8988T (cell line): ENCODE measurements around the gene PALD1.
"Not testable (repeated sequence)": the region's sequence is repeated elsewhere in the genome, so short reads cannot be mapped to it uniquely, and the experiment has no call there.

ENCODE experiments used
- DNase-seq: peaks from one replicate; pipeline ENCODE4 v3.0.0; 2011

The PALD1 gene

DNA sequence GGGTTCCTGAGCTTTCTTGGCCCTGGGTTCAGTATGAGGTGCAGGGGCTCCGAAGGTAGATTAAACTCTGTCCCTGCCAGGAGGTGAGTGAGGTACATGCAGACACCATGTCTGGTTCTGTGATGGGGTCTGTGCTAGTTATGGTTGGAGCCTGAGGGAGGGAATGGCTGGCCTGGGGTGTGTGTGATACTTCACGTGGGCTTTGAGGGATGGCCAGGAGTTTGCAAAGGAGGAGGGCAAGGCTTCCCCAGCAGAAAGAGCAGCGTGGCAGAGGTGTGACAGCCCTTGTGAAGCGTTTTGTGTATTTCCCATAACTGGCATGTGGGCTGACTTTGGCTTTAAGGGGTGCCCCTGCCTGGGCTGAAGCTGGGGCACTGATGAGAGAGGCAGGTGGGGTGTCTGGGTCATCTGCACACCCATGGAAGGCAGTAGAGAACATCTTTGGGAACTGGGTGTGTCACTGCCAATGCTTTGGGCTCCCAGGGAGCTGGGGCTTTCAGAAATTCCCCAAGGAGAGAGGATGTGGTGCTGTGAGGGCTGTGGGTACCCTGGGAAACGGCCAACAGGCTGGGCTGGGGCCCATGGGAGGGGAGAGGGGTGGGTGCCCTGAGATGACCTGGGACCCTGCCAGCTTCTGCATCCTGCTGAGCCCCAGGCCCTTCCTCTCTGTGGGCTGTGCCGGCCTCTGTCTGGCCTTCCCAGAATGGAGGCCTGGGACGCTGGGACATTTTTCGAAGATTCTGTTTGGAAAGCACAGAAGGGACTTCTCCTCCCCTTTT lies 4.6 kb downstream of the PALD1 start:
- DNase-seq: no peak

DNA sequence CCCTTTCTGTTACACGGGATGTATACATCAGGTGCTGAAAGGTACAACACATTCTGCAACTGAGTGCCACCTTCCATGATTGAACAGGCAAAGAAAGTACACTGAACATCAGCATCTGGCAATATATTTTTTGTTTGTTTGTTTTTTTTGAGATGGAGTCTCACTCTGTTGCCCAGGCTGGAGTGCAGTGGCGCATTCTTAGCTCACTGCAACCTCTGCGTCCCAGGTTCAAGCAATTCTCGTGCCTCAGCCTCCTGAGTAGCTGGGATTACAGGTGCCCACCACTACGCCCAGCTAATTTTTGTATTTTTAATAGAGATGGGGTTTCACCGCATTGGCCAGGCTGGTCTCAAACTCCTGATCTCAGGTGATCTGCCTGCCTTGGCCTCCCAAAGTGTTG lies 5.3 kb downstream of the PALD1 start:
- not testable (repeated sequence) for DNase-seq

DNA sequence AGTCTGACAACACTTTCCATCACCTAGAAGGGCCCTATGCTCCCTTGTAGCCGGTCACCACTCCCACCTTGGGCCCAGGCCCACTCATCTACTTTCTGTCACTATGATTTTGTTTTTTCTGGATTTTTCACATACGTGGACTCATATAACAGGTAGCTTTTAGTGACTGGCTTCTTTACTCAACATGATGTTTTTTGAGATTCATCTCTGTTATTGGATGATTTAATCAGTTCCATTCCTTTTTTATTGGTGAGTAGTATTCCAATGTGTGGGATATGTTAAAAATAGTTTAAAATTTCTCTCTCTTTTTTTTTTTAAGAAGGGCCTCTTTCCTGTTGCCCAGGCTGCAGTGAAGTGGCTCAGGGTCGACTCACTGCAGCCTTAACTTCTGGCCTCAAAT lies 9.3 kb downstream of the PALD1 start:
- DNase-seq: no peak

DNA sequence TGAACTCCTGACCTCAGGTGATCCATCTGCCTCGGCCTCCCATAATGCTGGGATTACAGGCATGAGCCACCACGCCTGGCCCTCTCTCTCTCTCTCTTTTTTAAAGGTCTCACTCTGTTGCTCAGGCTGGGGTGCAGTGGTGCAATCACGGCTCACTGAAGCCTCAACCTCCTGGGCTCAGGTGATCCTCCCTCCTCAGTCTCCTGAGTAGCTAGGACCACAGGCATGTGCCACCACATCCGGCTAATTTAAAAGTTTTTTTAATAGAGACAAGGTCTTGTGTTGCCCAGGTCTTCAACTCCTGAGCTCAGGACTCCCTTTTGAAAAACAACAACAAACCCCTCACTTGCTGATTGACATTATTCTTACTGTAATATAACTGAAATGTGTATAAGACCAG lies 11.6 kb downstream of the PALD1 start:
- DNase-seq: no peak

DNA sequence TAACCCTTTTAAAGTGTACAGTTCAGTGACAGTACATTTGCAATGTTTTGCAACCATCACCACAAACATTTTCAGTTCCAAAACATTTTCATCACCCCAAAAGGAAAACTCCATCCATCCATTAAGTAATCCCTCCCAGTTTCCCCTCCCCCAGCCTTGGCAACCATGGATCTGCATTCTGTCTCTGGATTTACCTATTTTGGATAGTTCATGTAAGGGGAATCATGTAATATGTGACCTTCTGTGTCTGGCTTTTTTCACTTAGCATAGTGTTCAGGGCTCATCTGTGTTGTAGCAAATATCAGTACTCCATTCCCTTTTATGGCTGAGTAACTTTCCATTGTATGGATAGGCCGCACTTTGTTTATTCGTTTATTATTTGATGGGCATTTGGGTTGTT lies 13.0 kb downstream of the PALD1 start:
- DNase-seq: no peak

DNA sequence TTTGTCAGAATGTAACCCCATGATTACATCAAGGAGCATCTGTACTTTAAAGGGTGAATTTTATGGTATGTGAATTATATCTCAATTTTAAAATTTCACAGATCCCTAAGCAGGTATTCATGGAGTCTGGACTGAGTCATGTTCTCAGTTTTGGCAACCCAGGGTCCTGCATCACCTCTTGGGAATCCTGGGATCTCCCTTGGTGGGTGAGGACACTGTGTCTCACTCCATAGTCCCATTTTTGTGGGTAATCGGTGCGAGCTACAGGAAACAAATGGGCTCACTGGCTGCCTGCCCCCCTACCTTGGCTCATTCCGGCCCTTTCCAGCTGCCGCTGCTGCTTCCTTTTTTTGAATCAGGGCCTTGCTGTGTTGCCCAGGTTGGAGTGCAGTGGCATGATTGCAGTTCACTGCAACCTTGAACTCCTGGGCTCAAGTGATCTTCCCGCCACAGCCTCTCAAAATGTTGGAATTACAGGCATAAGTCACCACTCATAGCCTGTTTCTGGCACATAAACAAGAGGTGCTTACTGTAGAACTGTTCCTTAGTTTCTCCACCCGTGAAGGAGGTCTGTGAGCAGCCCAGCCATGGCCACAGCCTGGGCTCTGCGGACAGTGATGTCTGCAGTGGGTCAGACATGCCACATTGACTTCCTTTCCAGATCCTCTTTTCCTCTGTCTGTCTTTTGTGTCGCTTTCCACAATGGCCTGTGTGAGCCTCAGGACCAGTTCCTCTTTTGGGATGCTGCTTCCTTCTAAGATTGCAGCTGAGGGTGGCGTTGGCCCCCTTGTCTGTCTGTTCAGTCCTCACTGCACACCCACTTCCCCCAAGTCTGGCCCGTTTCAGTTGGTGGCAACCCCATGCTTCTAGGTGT lies 14.5 kb downstream of the PALD1 start:
- DNase-seq: no peak

DNA sequence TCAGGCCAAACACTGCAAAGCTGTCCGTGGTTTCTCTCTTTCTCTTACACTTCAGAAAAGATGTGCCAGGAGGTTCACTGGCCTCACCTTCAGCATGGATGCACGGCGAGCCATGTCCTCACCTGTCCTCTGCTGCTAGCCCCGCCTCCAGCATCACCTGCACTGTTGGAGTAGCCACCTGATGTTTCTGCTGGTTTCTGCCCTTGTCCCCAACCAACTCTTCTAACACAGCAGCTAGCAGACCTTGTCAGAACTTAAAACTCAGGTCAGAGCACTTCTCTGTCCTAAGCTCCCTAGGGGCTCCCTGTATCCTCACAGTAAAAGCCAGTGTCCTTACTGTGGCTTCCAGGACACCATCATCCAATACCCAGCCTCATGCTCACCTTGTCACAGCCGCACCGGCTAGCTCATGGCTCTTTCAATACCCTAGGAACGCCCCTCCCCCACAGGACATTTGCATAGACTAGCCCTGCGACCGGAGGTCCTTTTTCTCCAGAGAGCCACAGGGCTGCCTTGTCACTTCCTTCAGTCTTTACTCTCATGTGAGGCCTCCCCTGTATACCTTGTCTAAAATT lies 15.2 kb downstream of the PALD1 start:
- DNase-seq: no peak

DNA sequence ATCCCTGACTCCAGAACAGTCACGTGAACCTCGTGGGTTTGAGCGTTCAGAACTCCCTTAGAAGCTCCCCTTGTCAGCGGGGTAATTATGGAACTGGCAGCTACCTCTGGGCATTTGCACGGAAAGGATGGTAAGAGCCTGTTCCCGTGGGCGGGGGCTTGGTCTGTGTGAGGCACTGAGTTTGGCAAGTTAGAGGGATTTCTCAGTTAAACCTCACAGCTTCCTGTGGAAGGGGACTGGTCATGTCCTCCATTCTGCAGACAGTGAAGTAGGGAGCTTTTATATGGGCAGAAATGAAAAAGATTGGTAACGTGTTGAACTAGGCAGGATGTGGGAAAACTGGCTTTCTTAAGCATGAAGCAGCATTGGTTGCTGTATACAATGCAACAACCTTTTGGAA lies 16.0 kb downstream of the PALD1 start:
- DNase-seq: no peak

DNA sequence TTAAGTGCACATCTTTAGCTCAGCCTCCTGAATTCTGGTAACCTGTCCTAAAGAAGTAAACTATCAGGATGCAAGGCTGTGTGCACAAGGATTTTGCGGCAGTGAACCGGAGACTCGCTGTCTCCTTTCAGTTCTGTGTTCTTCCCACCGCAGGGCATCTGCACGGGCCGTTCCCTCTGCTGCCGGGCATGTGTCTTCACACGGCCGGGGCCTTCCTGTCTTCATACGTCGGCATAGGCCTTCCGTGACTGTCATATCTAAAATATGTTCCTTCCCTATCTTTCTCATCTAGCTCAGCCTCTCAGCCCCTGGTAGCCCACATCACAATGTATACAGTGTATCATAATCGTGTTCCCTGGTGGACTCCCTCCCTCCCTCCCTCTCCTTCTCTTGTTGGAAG lies 16.4 kb downstream of the PALD1 start:
- DNase-seq: no peak

DNA sequence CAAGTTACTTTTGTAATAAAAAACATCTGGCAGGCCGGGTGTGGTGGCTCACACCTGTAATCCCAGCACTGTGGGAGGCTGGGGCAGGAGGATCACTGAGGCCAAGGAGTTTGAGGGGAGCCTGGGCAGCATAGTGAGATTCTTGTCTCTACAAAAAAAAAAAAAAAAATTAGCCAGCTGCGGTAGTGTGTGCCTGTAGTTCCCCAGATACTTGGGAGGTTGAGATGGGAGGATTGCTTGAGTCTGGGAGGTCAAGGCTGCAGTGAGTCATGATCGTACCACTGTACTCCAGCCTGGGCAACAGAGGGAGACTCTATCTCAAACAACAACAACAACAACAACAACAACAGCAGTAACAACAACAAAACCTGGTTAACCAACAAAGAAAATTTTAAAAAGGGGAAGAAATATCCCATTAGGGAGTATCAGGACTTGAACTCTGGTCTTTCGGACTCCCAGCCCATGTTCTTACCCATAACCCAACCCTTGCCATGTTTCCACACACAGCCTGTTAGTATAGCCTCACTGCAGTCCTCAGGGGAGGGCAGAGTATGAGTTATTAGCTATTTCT lies 17.2 kb downstream of the PALD1 start:
- DNase-seq: no peak

DNA sequence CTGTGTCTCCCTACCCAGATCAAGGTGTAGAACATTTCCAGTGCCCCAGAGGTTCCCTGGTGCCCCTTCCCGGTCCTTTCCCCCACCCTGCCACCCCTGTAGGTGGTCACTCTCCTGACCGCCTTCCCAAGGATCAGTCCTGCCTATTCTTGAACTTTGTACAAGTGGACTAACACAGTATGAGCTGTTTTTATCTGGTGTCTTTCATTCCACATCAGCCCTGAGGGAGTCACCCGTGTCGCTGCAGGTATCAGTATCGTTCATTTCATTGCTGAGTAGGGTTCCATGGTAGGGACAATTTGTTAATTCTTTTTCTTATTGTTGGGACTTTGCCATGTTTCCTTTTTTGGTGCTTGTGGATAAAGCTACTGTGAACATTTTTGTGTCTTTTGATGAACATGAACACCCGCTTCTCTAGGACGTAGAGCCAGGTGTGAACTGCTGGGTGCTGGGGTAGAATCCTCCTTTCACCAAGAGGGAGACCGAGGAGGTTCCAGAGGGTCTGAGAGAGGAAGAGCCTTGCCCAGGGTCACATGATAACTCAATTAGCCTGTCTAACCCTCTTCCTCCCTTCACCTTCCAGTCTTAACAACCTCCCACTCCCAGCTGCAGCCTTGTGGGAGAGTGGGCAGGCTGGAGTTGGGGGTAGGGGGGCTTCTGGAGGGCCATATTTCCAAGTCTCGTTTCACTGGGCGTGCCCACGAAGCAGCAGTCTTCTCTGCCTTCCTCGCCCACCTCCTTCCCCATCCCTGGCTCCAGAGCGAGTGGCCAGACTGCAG lies 18.0 kb downstream of the PALD1 start:
- no peak for DNase-seq

DNA sequence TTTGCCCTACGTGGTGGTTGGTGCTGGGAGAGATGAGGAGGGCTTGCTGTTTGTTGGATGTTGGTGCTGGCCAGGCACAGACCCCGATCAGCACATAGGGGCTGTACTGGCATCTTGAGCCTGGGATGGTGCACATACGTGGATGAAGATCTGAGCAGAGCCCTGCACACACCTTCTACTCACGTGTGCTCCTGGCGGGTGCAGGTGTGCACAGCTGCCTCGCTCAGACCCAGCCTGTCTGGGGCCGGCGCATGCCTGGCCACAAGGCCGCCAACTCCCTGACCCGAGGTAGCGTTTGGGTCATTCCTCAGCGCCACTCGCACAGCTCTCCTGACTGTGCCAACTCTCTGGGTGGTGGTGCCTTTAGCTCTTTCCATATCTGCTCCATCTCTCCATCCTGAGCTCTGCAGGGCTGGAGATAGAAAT lies 18.6 kb downstream of the PALD1 start:
- no peak for DNase-seq

DNA sequence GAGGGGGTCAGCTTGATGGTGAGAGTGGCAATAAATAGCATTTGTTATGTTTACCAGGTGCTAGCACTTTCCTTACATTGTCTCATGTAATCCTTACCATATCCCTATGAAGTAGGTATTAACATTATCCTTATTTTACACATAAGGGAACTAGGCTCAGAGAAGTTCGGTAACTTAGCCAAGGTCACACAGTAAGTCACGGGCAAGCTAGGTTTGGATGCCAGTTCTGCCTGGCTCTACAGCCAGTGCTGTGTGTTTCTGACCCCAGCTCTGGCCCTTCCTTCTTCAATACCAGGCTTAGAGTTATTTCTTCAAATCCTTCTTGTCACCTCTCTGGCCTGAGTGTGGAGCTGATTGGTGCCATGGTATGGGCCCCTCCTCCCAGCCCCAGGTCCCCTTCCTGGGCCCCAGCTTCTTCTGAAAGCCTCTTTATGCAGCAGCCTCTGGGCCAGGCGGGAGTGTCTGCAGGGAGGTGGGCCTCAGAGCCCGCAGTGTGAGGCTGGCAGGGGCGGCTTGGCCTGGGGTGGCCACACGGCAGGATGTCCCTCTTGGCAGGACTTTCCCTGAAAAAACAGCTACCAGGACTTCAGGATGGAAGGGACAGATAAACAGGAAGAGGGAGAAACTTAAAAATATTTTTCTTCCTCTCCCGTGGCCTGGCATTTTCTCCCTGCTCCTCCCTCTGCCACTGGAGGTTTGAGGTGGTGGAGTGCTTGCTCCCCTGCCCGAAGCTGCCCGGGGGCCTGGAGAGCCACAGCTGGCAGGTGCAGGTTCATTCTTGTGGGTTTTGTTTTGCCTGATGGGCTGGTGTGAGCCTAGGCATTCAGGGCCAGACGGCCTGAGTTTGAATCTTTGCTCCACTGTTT lies 20.6 kb downstream of the PALD1 start:
- DNase-seq: no peak

DNA sequence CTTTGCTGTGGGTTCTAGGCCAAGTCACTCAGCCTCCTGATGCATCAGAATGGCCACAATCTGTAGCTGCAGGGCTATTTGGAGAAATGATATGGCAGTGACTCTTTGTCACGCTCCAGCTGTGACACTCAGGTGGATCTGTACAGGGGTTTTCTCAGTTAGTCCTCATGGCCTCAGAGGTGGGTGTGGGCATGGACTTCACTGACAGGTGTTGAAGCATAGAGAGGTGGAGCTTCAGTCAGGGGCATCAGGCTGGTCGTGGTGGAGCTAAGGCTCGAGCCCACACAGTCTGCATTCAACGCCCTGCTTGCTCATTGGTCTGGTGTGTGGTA lies 21.2 kb downstream of the PALD1 start:
- no peak for DNase-seq

DNA sequence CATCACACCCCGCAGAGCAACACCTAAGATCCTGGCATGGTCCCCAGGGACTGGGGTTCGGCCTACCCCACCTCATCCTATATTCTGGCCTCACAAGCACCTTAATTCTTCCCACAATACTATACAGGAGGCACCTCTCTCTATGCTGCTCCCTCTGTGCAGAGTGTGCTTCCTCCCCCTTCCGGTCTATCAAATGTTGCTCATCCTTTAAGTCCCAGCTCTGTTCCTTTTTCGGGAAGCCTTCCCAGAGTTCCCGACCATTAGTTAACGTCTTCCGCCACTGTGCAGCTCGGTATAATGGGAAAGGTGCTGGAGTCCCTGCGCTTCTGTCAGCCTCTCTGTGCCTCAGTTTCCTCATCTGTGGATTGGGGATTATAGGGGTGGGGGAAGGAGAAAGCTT lies 21.8 kb downstream of the PALD1 start:
- no peak for DNase-seq

DNA sequence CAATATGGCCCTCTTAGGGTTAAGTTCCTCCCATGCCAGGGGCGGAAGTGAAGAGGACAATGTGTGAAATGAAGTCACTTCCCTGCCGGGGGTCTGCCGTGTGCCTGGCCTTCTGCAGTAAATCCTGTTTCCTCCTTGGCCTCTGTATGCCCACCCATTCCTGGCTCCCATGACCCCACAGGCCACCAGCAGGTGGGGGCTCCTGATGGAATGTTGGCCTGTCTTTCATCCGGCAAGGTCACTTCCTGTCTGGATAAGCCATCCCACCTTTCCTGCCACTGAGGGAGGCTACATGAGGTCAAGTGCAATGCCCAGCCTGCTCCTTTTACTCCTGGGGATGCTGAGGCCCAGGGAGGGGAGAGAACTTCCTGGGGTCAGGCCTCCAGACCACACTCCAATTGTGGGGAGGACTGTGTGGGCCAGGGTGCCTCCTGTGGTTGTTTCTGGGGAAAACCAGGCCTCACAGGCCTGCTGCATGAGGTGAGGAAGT lies 22.3 kb downstream of the PALD1 start:
- DNase-seq: no peak

DNA sequence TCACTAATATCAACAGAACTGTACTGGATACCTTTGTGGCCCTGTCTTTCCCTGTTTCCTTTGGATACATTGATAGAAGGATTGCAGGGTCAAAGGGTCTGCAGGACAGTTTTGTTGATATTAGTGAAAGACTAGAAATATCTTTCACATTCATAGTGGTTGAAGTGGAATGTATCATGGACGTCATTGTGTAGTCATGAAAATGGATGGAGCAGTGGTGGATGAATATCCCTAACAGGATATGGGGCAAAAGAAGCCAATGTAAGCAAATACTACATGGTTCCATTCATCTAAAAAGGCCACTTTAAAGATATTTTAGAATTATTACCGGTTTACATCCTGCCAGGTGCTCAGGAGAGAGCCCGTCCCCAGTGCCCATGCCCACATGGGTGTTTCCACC lies 23.8 kb downstream of the PALD1 start:
- no peak for DNase-seq

DNA sequence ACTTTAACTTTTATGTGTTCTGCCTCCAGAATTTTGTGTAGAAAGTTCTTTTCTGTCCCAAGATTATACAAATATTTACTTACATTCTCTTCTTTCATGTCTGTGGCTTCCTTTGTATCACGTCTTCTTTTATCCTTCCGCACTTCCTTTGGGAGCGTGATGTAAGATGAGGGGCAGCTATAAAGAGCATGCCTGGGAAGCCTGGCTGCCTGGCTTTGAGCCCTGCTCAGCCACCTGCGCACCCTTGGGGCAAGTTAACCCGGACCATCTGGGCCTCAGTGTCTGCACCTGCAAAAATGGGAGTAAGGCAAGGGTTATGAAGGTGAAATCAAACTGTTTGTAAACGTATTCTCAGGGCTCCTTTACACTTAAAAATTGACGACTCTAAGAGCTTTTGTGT lies 25.2 kb downstream of the PALD1 start:
- DNase-seq: no peak

DNA sequence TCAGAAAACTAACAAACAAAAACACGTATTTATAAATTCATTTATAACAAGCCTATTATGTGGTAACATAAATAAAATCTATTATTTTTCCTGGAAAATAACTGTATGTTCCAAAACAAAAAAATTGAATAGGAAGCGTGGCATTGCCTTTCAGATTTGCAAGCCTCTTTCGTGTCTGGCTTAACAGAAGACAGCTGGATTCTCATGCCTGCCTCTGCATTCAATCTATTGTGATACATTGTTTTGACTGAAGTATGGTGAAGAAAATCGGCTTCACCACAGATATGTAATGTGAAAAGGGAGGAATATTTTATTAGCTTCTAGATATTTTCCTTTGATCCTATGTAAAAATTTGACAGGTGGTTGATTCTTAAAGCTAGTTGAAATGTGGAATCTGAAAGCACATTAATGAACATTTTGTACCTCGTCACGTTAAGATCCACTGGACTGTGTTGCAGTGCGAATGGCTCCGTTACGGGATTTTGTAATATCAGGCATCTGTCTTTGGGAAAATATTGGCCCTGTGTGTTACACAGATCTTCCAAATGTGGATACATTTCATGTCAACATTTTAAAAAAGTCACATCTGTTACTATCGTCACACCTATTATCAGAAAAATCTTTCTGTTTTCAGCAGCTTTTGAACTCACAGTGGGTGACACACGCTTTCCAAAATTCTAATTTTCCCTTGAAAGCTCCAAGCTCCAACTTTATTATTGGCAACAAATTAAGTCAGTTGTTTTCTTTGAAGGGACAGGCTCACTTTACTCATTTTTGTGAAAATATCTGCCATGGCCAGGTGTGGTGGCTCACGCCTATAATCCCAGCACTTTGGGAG lies 26.2 kb downstream of the PALD1 start:
- DNase-seq: no peak

DNA sequence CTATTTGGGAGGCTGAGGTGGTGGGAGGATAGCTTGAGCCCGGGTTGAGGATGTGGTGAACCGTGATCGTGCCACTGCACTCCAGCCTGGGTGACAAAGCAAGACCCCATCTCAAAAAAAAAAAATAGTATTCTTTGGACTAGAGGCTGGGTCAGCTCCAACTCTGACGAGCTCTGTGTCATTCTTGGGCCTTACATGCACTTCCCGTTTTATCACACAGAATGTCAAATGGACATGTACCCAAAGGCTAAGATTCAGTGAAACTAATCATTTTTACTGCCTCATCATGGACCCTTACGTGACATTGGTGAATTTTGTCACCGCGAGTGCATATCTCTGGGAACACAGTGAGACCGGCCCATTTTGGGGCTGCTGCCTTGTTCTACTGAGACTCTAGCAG lies 27.3 kb downstream of the PALD1 start:
- no peak for DNase-seq

DNA sequence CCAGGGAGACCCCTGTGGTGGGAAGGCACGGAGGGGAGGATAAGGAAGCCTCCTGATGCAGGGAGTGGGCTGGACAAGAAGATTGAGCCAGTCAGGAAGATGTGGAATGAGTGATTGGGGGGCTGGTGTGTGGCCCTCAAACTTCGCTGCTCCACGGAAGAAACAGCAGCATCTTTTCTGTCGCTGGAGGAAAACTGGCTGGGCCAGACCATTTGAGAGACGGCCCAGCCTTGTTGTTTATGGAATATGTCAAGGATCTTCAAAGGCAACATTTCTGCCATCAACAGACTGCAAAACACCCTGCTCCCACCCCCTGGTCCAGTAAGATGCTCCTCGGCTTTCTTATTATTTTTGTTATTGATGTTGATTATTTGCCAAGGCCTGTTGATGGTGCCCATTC lies 29.4 kb downstream of the PALD1 start:
- no peak for DNase-seq
